ENCODE measurements around the gene DPP10.

DNA sequence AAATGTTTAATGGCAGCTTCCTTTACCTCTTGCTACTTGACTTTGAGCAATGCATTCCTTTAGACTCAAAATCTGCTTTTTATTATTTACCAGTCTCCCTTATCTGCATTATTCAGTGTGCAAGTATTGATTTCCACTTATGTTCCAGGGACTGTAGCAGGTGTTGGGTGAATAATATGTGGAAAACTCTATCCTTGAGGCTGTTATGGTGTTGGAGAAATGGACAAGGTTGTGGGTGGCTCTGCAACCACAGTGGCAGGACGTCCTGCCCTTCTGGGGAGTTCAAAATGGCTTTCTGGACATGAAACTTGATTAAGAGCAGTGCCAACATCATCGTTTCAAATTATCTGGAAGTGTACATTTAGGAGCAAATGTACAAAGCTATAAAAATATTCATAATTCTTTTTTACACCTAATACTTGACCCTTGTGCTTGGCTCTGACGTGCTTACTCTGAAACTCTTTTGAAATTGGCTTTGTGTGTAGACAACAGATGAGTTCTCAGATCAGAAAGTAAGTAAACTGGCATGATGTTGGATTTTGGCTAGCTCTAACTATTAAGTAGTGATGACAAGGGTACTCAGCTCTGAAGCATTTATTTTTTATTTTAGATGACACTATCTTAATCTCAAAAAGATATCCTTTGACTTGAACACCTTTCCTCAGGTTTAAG is 766.2 kb downstream of the DPP10 start:
- no peak for TF ChIP-seq EZH2 (IDR thresholded peaks at IDR 0.05; ENCODE audit: low read length, unreplicated experiment)
- TF ChIP-seq, protein P1, sequence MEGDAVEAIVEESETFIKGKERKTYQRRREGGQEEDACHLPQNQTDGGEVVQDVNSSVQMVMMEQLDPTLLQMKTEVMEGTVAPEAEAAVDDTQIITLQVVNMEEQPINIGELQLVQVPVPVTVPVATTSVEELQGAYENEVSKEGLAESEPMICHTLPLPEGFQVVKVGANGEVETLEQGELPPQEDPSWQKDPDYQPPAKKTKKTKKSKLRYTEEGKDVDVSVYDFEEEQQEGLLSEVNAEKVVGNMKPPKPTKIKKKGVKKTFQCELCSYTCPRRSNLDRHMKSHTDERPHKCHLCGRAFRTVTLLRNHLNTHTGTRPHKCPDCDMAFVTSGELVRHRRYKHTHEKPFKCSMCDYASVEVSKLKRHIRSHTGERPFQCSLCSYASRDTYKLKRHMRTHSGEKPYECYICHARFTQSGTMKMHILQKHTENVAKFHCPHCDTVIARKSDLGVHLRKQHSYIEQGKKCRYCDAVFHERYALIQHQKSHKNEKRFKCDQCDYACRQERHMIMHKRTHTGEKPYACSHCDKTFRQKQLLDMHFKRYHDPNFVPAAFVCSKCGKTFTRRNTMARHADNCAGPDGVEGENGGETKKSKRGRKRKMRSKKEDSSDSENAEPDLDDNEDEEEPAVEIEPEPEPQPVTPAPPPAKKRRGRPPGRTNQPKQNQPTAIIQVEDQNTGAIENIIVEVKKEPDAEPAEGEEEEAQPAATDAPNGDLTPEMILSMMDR (conservative IDR thresholded peaks at IDR 0.05; ENCODE audit: low read depth, low read length) = no peak

Measured in PC-3 (cell line).